ENCODE measurements around the gene ILF2.
"Not testable (repeated sequence)": the region's sequence is repeated elsewhere in the genome, so short reads cannot be mapped to it uniquely, and the experiment has no call there.

Gene ILF2

DNA sequence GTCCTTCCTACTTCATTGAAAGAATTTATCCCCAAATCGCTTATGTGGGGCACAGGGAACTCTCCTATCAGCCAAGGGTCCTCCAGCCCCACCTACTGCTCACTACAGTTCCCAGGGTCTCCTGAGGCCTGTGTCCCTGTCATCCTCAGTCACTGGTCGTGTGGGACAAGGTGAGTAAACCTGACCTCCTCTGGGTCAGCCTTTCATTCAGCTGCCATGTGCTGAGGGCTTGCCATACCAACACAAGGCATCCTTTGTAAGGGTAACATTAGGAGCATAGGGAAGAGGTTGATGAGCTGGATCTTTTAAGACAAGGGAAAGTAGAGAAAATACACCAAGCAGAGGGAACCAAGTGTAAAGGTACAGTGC is 23.5 kb downstream of the ILF2 start:
- DNase-seq, result no peak

- no peak for DNase-seq
These were observed 24.0 kb downstream of the ILF2 start for GRCh38 chr1:153646672-153647345.

GRCh38 chr1:153643816-153644215 is 27.0 kb downstream of the ILF2 start:
- no peak for DNase-seq

- DNase-seq, result no peak
These were observed 27.7 kb downstream of the ILF2 start for GRCh38 chr1:153643100-153643499.

DNA sequence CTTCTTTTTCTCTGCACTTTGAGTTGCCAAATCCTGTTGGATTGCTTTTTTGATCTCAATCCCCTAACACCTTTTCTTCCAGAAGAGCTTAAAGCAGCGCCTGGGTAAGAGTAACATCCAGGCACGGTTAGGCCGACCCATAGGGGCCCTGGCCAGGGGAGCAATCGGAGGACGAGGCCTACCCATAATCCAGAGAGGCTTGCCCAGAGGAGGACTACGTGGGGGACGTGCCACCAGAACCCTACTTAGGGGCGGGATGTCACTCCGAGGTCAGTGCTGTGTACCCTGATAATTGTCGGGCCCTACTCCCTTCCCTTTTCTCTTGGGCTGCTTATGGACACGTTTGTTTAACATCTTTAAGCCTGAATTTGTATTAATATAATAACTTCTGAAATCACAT is 28.6 kb downstream of the ILF2 start:
- no peak for DNase-seq

- DNase-seq, result no peak
These were observed 29.9 kb downstream of the ILF2 start for GRCh38 chr1:153640861-153641260.

DNA sequence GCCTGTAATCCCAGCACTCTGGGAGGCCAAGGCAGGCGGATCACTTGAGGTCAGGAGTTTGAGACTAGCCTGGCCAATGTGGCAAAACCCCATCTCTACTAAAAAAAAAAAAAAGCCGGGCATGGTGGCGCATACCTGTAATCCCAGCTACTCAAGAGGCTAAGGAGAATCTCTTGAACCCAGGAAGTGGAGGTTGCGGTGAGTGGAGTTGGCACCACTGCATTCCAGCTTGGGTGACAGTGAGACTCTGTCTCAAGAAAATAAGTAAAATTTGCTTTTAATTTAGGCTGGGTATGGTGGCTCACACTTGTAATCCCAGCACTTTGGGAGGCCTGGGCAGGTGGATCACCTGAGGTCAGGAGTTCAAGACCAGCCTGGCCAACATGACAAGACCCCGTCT is 30.6 kb downstream of the ILF2 start:
- not testable (repeated sequence) for DNase-seq

GRCh38 chr1:153639280-153639679 is 31.5 kb downstream of the ILF2 start:
- DNase-seq, result no peak

- no peak for DNase-seq
These were observed 32.5 kb downstream of the ILF2 start for GRCh38 chr1:153638261-153638660.

DNA sequence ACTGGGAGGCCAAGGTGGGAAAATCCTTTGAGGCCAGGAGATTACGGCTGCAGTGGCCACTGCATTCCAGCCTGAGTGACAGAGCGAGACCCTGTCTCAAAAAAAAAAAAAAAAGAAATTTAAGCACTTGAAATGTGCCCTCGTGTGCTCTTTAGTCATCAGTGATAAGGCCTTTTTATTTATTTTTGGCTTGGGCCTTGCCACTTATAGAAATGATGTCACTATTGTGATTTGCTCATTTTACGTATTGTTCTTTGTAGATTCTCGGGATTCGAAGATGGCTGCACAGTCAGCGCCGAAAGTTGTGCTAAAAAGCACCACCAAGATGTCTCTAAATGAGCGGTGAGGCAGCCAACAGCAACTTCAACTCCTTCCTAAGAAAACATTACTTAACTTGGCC is 34.5 kb downstream of the ILF2 start:
- no peak for DNase-seq

DNA sequence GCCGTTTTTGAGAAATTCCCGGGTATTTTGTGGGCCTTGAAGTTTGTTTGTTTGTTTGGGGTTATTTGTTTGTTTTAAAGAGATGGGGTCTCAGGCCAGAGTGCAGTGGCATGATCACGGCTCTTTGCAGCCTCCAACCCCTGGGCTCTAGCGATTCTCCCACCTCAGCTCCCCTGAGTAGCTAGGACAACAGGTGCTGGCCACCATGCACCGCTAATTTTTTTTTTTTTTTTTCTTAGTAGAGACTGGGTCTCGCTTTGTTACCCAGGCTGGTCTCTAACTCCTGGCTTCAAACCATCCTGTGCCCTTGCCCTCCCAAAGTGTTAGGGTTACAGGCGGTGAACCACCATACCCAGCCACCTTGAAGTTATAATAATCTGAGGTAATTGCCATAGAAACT is 34.9 kb downstream of the ILF2 start:
- DNase-seq, result no peak

GRCh38 chr1:153633754-153634665 is 36.8 kb downstream of the ILF2 start, which contains the start of gene CHTOP:
Gene CHTOP (plus strand): TSS chr1:153634066. CDS start chr1:153636589, 2,523 bp downstream.
- DNase-seq, result peak; percentile 99

- no peak for DNase-seq
These were observed 37.5 kb downstream of the ILF2 start for GRCh38 chr1:153633161-153633753.

DNA sequence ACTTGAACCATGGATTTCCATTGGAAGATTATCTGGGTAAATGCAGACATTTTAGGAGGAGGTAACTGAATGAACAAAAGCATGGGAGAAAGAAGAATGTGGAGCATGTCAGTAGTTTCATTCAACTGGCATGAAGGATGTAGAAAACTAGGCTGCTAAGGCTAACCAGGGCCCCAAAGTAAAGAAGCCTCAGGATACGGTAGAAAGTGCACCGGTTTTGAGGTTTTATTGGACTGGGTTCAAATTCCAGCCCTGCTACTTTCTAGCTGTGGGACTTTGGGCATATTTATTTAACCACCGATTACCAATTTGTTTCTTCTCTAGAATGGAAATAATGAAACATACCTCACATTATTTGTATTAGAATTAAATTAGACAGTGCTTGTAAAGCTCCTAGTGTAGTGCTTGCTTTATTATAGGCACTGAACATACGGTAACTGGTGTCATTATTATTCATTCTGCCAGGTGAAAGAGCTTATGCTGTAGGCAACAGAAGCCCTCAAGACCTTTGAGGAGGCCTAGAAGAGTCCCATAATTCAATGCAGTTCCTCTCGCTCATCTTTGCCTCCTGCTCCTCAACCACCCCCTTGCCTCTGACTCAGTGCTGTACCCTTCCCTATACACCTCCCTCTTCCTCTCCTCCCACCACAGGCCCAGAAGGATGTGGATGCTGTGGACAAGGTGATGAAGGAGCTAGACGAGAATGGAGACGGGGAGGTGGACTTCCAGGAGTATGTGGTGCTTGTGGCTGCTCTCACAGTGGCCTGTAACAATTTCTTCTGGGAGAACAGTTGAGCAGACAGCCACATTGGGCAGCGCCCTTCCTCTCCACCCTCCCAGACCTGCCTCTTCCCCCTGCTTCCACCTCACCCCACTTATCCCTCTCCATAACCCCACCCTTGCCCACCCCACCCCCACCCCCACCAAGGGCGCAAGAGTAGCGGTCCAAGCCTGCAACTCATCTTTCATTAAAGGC is 39.5 kb downstream of the ILF2 start:
- DNase-seq, result no peak

- no peak for DNase-seq
These were observed 40.4 kb downstream of the ILF2 start for GRCh38 chr1:153630384-153630783.

- DNase-seq, result no peak
These were observed 40.8 kb downstream of the ILF2 start for GRCh38 chr1:153629971-153630370.

- no peak for DNase-seq
These were observed 41.5 kb downstream of the ILF2 start for GRCh38 chr1:153629343-153629665.

DNA sequence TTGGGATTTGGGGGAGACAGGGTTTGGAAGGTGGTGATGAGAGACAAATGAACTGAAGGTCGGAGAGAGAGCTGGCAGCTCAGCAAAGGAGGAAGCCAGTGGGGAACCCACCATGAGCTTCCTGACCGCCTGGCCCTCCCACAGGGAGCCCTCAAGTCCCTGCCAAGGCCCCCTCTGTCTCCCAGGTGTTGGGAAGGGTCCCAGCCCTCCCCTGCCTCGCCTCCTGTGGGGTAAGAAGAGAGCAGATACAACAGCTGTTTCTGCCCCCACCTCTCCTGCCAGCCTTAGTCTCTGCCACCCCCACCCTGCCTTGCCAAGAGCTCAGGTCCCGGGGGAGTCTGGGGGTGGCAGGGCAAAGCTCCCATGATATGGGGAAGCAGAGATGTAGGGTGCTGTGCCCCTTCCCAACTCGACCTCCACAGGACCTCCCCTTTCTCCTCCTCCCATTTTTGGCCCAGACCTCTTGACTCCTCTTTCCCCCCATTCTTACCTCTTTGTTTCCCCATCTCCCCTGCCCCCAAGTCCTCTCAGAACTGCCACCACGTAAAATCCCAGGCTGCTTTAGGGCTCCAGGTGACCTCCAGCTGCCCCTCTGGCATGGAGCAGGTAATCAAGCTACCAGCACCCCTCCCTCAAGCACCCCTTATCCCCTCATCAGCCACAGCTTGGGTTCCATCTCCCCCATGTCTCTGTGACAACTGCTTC is 42.0 kb downstream of the ILF2 start:
- no peak for DNase-seq

GRCh38 chr1:153627715-153628626 is 42.8 kb downstream of the ILF2 start, which contains the start of gene S100A1:
Gene S100A1 (plus strand): TSS chr1:153628434. CDS start chr1:153630522, 2,088 bp downstream.
- DNase-seq, result no peak

DNA sequence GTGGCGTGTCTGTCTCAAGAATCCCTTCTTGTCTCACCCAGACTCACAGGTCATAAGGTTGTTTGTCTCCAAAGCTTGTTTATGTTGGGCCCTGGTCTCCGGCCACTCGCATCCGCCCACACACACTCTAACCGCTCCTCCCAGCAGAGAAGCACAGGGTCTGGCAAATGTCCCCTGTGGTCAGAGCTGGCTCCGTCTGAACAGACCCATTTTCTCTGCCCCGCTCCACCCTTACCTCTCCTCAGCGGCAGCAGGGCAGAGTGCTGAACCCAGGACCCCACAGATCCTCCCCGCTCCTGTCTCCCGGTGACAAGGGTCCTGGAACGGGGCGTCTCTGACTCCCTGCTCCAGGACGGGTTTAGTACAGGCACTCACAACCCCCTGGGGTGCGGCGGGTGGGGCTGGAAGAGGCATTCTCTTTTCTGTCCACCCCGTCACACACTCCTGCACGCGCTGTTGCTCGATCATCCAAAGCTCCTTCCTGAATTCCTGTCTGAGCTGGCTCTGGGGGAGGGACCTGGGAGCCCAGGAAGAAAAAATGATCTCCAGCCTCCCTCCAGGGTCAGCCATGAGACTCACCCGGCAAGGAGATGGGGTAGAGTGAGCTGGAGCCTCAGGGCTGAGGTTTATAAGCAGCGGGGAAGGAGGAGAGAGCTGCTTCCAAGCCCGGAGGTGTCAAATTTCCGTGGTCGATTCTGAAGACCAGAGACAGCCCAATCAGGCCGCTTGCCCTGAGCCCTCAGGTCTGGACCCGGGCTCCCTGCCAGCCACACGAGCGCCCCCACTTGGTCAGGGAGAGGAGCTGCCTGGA is 43.7 kb downstream of the ILF2 start, which contains the start of gene S100A13:
TSS of gene S100A13 (minus strand) at position 602 of the 811 bp plus-strand sequence. CDS start 1,033 bp downstream, outside the sequence.
- peak; percentile 25 for DNase-seq
